M059J (cell line): ENCODE data around the gene PARP11. TPM values are rescaled to one million over a fixed set of nuclear protein-coding genes. Genes with fewer than 3 reads are reported as not detected.

Experiments
- DNase-seq: peaks from one replicate; pipeline ENCODE4 v3.0.0-alpha.2; 2012; ENCODE audit warnings: low read depth
- total RNA-seq: library from RNA; depleted of rRNA; stranded (reverse); fragments of >200 nt; shearing (Covaris generic); gene quantifications from 2 replicates; pipeline ENCODE4 v1.2.3, GENCODE V29; 2014; rRNA removed

PARP11 gene
- total RNA-seq, 1 experiment from 2014 or later: 3.1 TPM

GRCh38 chr12:3772380-3772779 lies 100.8 kb downstream of the PARP11 start:
- no peak for DNase-seq

DNA sequence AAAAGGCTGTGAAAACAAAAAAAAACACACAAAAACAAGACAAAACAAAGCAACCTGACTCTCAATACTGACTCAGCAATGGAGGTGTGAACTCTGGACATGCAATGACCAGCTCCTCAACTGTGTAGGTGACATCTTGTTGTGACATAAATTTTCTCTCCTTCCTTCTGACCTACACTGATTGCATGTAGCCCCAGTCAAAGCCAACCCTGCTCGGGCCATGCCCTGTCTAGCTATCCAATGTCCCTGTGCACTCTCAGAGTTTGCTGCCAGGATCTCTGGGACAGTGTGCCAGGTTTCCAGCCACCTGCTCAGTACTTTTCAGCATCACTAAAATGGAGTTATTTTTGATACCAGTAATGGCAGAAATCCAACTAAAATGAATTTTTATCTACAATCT lies 101.3 kb downstream of the PARP11 start:
- no peak for DNase-seq

- DNase-seq: peak; percentile 57
Observed at GRCh38 chr12:3770891-3771290, 102.3 kb downstream of the PARP11 start.

DNA sequence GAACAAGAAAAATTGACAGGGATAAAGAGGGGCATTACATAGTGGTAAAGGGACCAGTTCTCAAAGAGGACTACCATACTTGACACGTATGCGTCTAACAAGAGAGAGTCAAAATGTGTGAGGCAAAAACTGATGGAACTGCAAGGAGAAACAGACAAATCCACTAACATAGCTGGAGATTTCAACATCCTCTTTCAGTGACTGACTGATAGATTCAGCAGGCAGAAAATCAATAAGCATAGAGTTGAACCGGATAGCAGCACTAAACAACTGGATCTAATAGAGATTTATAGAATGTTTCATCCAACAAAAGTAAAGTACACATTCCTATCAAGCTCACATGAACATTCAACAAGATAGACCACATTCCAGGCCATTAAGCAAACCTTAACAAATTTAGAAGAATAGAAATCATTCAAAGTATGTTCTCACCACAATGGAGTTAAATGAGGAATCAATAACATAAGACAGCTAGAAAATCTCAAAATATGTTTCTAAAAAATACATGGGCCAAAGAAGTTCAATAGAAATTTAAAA lies 104.2 kb downstream of the PARP11 start:
- DNase-seq: no peak

DNA sequence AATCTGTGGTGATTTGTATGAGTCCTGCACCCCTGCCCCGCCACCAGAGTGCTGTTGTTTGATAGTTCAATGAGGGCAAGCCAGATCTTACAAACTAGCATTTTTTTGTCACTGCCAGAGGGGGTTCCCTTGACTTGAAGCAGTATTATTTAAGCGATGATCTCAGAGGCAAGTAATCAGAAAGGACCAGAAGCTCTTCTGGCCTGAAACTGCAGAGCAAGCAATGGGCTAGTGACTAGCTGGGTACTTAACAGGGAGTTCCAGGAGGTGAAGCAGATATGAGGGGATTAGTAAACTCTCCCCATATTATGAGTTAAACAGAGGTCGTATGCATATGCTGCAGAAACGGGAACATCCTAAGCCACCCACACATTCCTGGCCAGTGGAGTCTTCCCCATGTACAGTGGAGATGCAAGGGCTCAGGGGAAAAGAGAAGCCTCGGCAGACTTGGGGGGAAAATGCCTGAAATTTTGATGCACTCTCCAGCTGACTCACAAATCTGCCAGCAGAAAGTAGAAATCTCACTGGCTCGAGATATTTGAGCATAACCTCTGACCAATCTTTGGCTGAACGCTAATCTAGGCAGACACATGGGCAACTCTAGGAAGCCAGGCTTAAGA lies 112.0 kb downstream of the PARP11 start:
- DNase-seq: no peak

GRCh38 chr12:3759878-3760277 lies 113.3 kb downstream of the PARP11 start:
- no peak for DNase-seq

Other genes with a start within 250 kb of the PARP11 start
- gene CRACR2A, start 120.3 kb downstream of the PARP11 start, total RNA-seq: not detected in 2 replicates